Subcutaneous adipose tissue (tissue), 4 donors: ENCODE measurements around the gene TLX2. TPM values are rescaled to one million over a fixed set of nuclear protein-coding genes. Genes with fewer than 3 reads are reported as not detected.

Experiments
- total RNA-seq, 4 donors: library from RNA; depleted of rRNA; stranded (reverse); fragments of >200 nt; gene quantifications; one replicate each; pipeline ENCODE4 v1.1.0, GENCODE V29; 2016
- TF ChIP-seq, protein P1 (sequence below): fragments of 450-650 bp; IDR thresholded peaks from one replicate; pipeline ENCODE4 v1.5.1; 2016; ENCODE audit warnings: low read depth, mild to moderate bottlenecking, control low read depth, antibody characterized with exemption, moderate library complexity

Gene TLX2
- total RNA-seq, 4 donors from 2014 or later = not detected

DNA sequence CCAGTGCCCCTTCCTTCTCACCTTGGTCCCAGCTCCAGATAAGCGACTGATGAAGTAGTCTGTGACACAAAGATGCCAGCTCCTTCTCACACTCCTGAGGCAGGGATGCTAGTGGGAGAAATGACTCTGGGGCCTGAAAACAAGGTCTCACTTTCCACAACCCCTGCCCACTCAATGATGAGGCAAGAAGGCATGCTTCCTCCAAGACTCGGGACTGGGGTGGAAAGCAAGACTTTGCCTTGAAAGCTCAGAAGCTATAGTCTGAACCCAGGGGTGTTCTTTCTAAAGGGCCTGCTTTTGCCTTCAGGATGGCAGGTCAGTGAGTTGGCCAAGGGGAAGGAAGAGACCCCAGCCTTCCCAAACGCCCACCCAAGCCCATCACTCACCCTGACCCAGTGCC is 32.8 kb upstream of the TLX2 start:
- TF ChIP-seq, protein P1, sequence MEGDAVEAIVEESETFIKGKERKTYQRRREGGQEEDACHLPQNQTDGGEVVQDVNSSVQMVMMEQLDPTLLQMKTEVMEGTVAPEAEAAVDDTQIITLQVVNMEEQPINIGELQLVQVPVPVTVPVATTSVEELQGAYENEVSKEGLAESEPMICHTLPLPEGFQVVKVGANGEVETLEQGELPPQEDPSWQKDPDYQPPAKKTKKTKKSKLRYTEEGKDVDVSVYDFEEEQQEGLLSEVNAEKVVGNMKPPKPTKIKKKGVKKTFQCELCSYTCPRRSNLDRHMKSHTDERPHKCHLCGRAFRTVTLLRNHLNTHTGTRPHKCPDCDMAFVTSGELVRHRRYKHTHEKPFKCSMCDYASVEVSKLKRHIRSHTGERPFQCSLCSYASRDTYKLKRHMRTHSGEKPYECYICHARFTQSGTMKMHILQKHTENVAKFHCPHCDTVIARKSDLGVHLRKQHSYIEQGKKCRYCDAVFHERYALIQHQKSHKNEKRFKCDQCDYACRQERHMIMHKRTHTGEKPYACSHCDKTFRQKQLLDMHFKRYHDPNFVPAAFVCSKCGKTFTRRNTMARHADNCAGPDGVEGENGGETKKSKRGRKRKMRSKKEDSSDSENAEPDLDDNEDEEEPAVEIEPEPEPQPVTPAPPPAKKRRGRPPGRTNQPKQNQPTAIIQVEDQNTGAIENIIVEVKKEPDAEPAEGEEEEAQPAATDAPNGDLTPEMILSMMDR = no peak

DNA sequence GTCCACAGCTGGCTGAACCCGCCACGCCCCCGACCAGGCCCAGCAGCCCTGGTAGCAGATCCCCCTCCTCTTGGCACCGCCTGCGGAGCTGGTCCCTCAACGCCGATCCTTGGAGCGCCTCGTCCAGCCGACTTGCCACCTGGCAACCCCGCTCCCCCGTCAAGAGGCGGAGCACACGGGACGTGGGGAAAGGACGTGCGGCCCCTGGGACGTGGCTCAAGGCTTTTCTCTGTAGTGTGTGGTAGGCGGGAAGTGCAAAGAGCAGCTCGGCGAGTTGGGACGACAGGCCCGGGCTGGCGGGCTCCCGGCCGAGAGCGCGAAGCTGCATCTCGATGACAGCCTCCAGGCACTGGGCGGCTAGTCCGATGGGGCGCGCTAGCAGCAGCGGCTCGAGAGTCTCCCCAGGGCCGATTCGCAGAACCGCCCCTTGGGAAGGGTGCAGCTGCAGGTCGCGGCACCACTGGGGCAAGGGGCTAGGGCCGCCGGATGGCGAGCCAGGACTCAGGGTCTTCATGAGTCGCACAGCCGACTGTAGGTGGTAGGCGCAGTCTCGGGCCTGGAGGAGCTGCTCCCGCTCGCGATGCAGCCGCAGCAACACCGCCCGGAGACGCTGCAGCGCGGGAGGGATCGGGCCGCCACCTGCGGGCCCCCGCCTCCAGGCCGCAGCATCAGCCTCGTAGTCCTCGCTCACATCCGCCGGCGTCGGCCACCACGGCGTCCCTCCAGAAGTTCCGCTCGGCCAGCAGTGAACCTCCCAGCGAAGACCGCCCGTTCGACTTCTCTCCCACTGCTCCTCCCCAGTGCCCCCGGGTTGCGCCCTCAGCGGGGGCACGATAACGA is 32.1 kb upstream of the TLX2 start:
- TF ChIP-seq, protein P1 = no peak

DNA sequence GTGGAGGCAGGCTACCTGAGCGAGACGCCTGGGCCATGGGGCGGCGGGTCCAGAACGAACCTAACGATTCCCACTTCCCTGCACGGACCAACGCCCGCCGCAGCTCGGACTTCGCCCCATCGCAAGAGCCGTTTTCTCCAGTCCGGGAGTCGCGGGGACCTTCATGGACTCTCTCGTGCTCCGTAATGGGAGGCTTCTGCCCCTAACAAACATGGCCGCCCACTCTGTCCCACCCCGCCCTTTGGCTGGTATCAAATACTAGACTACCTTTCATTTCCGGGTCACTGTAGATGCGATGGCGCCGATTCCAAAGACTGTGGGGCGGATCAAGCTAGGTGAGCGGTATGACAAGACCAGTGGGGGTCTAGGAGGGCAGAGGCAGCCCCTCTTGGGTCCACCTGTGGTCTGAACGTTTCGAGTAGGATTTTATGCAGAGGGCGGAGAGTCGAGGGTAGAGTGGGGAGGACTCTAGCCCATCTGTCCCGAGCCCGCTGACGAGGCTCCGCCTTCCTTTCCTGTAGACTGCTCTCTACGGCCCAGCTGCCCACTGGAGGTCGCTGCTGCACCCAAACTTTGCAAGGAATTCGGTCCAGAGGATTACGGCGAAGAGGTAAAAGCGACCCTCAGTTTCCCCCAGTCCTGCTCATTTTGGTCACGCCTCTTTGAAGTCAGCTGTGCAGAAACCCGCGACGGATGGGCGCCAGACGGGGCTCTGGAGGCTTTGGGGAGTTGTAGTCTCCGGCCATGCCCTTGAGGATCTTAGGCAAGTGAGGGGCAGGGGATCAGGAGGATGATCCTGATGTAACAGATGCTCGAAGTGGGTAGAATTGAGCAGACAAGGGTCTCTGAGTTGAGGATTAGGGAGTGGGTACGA is 31.2 kb upstream of the TLX2 start, which contains the start of the genes CCDC142 and TTC31:
Gene CCDC142 (minus strand): TSS at position 198 of the 874 bp plus-strand sequence. CDS start 161 bp downstream, at position 37.
Gene TTC31 (plus strand): TSS at position 281 of the 874 bp plus-strand sequence. CDS start 15 bp downstream, at position 296.
- TF ChIP-seq, protein P1 = no peak

DNA sequence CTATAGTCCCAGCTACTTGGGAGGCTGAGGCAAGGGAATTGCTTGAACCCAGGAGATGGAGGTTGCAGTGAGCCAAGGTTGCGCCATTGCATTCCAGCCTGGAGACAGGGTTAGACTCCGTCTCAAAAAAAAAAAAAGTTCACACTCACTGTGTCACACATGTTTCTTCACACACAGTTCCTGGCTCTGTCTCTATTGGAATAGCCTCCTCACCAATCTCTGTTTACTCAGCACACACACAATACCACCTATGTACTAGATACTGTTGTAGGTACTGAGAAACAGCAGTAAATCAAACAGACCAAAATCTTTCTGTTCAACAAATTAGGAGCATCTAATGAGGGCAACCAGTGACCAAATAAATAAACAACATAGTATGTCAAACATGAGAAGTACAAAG is 28.1 kb upstream of the TLX2 start:
- TF ChIP-seq, protein P1 = no peak

DNA sequence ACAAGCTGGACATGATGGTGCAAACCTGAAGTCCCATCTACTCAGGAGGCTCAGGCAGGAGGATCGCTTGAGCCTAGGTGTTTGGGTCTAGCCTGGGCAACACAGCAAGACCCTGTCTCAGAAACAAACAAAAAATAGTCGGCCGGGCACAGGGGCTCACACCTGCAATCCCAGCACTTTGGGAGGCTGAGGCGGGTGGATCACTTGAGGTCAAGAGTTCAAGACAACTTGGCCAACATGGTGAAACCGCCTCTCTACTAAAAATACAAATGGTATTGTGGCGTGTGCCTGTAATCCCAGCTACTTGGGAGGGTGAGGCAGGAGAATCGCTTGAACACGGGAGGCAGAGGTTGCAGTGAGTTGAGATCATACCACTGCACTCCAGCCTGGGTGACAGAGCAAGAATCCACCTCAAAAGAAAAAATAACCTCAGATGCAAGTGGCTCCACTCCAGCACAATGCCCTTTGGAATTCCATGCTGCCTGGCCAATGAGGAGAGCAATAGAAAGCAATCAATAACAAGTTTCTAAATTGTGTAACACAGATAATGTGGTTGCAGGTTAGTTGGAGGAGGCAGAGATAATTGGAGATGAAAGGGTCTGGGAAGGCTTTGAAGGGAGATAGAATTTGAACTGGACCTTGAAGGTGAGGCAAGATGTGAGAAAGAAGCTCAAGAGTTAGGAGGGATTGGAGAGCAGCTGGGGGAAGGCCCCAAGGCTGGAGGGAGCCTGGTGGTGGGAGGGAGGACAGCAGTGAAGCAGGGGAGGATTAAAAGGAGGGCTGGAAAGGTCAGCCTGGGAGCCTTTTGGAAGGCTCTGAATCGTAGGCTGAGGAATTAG is 25.4 kb upstream of the TLX2 start:
- TF ChIP-seq, protein P1 = no peak

DNA sequence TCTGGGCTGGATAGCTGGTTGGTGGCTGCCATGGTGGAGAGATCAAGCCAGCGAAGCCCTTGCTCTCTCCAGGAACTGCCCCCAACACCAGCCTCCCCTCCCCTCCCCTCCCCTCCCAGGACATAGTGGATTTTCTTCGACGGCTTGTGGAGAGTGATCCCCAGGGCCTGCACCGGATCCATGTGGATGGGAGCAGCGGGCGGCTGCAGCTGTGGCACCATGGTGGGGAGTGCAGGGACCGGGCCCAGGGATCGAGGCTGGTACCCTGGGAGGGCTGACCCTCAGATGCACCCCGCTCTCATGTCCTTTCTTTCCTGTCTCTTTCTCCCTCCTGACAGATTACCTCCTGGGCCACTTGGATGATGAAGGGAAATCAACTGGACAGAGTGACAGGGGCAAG is 24.3 kb upstream of the TLX2 start:
- TF ChIP-seq, protein P1 = no peak
